HEK293T (cell line): Measurements from ENCODE around the gene CTTNBP2.

Experiments
- CTCF ChIA-PET: fragments of 350-600 bp; formaldehyde crosslinking; extraction: SDS; loops from one replicate; lab custom pipeline; 2021; ENCODE audit warnings: antibody characterized with exemption, inconsistent platforms; lab: Yijun Ruan, JAX
- POLR2A ChIA-PET: fragments of 350-600 bp; formaldehyde crosslinking; extraction: SDS; loops from one replicate; lab custom pipeline; 2020; ENCODE audit warnings: antibody characterized with exemption, inconsistent platforms; lab: Yijun Ruan, JAX
- DNase-seq: peaks from one replicate; pipeline ENCODE4 v3.0.0; 2012; ENCODE audit warnings: mixed read lengths; ENCODE audit errors: extremely low spot score
- ARNT ChIP-seq: fragments of 450-650 bp; IDR thresholded peaks from 2 replicates; pipeline ENCODE4 v1.6.1; 2017; ENCODE audit warnings: mild to moderate bottlenecking
- BHLHE40 ChIP-seq: fragments of 450-650 bp; IDR thresholded peaks from 2 replicates; pipeline ENCODE4 v1.6.1; 2016; ENCODE audit warnings: mild to moderate bottlenecking, moderate library complexity, borderline replicate concordance
- CTBP1 ChIP-seq: fragments of 450-650 bp; IDR thresholded peaks from 2 replicates; pipeline ENCODE4 v1.6.1; 2016; ENCODE audit warnings: borderline replicate concordance
- ELF4 ChIP-seq: fragments of 450-650 bp; IDR thresholded peaks from 2 replicates; pipeline ENCODE4 v1.6.1; 2017; ENCODE audit warnings: antibody characterized with exemption
- FOXA1 ChIP-seq: fragments of 450-650 bp; IDR thresholded peaks from 2 replicates; pipeline ENCODE4 v1.6.1; 2016; ENCODE audit warnings: mild to moderate bottlenecking
- FOXK2 ChIP-seq: fragments of 450-650 bp; IDR thresholded peaks from 2 replicates; pipeline ENCODE4 v1.6.1; 2016; ENCODE audit warnings: mild to moderate bottlenecking
- FOXM1 ChIP-seq: fragments of 450-650 bp; IDR thresholded peaks from 2 replicates; pipeline ENCODE4 v1.6.1; 2017; ENCODE audit warnings: mild to moderate bottlenecking, borderline replicate concordance
- HDGF ChIP-seq: fragments of 450-650 bp; IDR thresholded peaks from 2 replicates; pipeline ENCODE4 v1.6.1; 2017; ENCODE audit warnings: antibody characterized with exemption, borderline replicate concordance
- L3MBTL2 ChIP-seq: fragments of 450-650 bp; conservative IDR thresholded peaks from 2 replicates; pipeline ENCODE4 v1.6.1; 2016; ENCODE audit warnings: mild to moderate bottlenecking
- LEF1 ChIP-seq: fragments of 450-650 bp; IDR thresholded peaks from 2 replicates; pipeline ENCODE4 v1.6.1; 2017; ENCODE audit warnings: mild to moderate bottlenecking, borderline replicate concordance
- NFRKB ChIP-seq: fragments of 450-650 bp; IDR thresholded peaks from 2 replicates; pipeline ENCODE4 v1.6.1; 2016; ENCODE audit warnings: mild to moderate bottlenecking, moderate library complexity
- PKNOX1 ChIP-seq: fragments of 450-650 bp; IDR thresholded peaks from 2 replicates; pipeline ENCODE4 v1.6.1; 2016
- SP1 ChIP-seq: fragments of 450-650 bp; IDR thresholded peaks from 2 replicates; pipeline ENCODE4 v1.6.1; 2017
- SUZ12 ChIP-seq: fragments of 450-650 bp; IDR thresholded peaks from 2 replicates; pipeline ENCODE4 v1.6.1; 2016; ENCODE audit warnings: mild to moderate bottlenecking
- TARDBP ChIP-seq: fragments of 450-650 bp; IDR thresholded peaks from 2 replicates; pipeline ENCODE4 v1.6.1; 2016
- ZNF384 ChIP-seq: fragments of 450-650 bp; IDR thresholded peaks from 2 replicates; pipeline ENCODE4 v1.6.1; 2016

The CTTNBP2 gene

GRCh38 chr7:117683430-117684175 is 189.6 kb downstream of the CTTNBP2 start:
- TF ChIP-seq SUZ12 (no peak), FOXA1 (no peak), PKNOX1 (no peak), FOXM1 (no peak), L3MBTL2 (no peak), TARDBP (no peak), SP1 (no peak), FOXK2 (no peak), ZNF384 (no peak), ELF4 (no peak), HDGF (no peak), BHLHE40 (no peak), CTBP1 (no peak), LEF1 (no peak), NFRKB (no peak), ARNT (no peak)
- ChIA-PET CTCF (no interaction called here), POLR2A (no interaction called here)
- DNase-seq, result no peak

- TF ChIP-seq TARDBP, result no peak
- no peak for TF ChIP-seq LEF1
- no peak for TF ChIP-seq BHLHE40
- TF ChIP-seq ARNT, result no peak
- TF ChIP-seq L3MBTL2, result no peak
- TF ChIP-seq PKNOX1, result no peak
- TF ChIP-seq ZNF384, result no peak
- no peak for TF ChIP-seq NFRKB
- TF ChIP-seq SP1, result no peak
- TF ChIP-seq SUZ12, result no peak
- TF ChIP-seq FOXA1, result no peak
- CTCF ChIA-PET, result no interaction called here
- no peak for DNase-seq
- POLR2A ChIA-PET, result no interaction called here
These were observed 190.4 kb downstream of the CTTNBP2 start for GRCh38 chr7:117682681-117683385.

GRCh38 chr7:117679120-117679519 is 194.1 kb downstream of the CTTNBP2 start:
- ChIA-PET CTCF (no interaction called here), POLR2A (no interaction called here)
- DNase-seq, result no peak
- TF ChIP-seq HDGF, result no peak
- TF ChIP-seq CTBP1, result no peak
- TF ChIP-seq TARDBP, result no peak

- ChIA-PET POLR2A (no interaction called here), CTCF (no interaction called here)
- no peak for DNase-seq
- TF ChIP-seq LEF1, result no peak
- TF ChIP-seq L3MBTL2, result no peak
- TF ChIP-seq ARNT, result no peak
- no peak for TF ChIP-seq FOXM1
These were observed 197.5 kb downstream of the CTTNBP2 start for GRCh38 chr7:117675497-117676435.

GRCh38 chr7:117674617-117675016 is 198.6 kb downstream of the CTTNBP2 start:
- POLR2A ChIA-PET, result no interaction called here
- no peak for DNase-seq
- no peak for TF ChIP-seq BHLHE40
- TF ChIP-seq CTBP1, result no peak
- TF ChIP-seq TARDBP, result no peak
- no peak for TF ChIP-seq FOXM1
- CTCF ChIA-PET, result no interaction called here

- ChIA-PET POLR2A (no interaction called here), CTCF (no interaction called here)
- TF ChIP-seq LEF1, result no peak
- no peak for DNase-seq
These were observed 199.4 kb downstream of the CTTNBP2 start for GRCh38 chr7:117673839-117674238.

GRCh38 chr7:117673367-117673766 is 199.9 kb downstream of the CTTNBP2 start:
- POLR2A ChIA-PET, result no interaction called here
- CTCF ChIA-PET, result no interaction called here
- TF ChIP-seq SUZ12 (no peak), ZNF384 (no peak), L3MBTL2 (no peak), CTBP1 (no peak), FOXK2 (no peak), ARNT (no peak), TARDBP (no peak), SP1 (no peak), FOXA1 (no peak), ELF4 (no peak), LEF1 (no peak)
- DNase-seq, result no peak
